ENCODE data around the gene SORL1.

DNA sequence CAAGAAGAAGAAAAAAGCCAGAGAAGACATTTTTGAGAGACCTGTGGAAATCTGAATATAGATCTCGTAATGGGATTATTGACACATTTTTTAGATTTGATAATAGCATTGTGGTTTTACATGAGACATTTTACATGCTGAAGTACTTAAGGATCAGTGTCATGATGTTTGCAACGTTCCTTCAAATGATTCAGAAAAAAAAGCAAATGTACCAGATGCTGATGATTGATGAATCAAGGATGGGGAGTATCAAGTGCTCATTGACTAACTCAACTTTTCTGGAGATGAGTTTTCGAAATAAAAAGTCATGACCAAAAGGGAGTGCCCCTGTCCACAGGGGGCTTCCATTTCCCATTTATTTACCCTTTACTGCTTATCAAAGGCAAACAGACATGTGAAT, 207.7 kb downstream of the SORL1 start:
- TF ChIP-seq GTF2A2 (tag; IDR thresholded peaks at IDR 0.05), result no peak
- no peak for TF ChIP-seq HOXB6 (CRISPR knock-in tag; IDR thresholded peaks at IDR 0.05; ENCODE audit: borderline replicate concordance)
- TF ChIP-seq RFX5 (IDR thresholded peaks at IDR 0.05; ENCODE audit: low read depth, low read length), result no peak
- no peak for TF ChIP-seq CHCHD3 (CRISPR knock-in tag; IDR thresholded peaks at IDR 0.05)
- TF ChIP-seq HNRNPUL1 (IDR thresholded peaks at IDR 0.05; ENCODE audit: low read length), result no peak
- TF ChIP-seq JUND (IDR thresholded peaks at IDR 0.05; ENCODE audit: borderline replicate concordance, low read depth, low read length), result no peak
- TF ChIP-seq JUND (tag; IDR thresholded peaks at IDR 0.05; ENCODE audit: borderline replicate concordance, low read depth, low read length), result no peak
- no peak for TF ChIP-seq NFYB (IDR thresholded peaks at IDR 0.05; ENCODE audit: extremely low read depth, insufficient read length)
